Colon (tissue), 2 donors: ENCODE results near the gene RBP5.

Source experiments
- FAIRE-seq: peaks from 2 replicates; lab custom pipeline; 2012; peaks lifted over from hg19 to GRCh38; lab: Jason Lieb, UNC
- donor health status: control.
- donor health status: control.

Gene RBP5

GRCh38 chr12:7073946-7074345 is 54.7 kb downstream of the RBP5 start:
- no peak for FAIRE-seq
